Keratinocyte (primary cell): Measurements from ENCODE around the gene TGIF1. TPM values are rescaled to one million over a fixed set of nuclear protein-coding genes. Genes with fewer than 3 reads are reported as not detected.

Source experiments
- DNase-seq: peaks from one replicate; pipeline ENCODE4 v3.0.0-alpha.2; 2011; ENCODE audit warnings: low read depth, missing footprints, low spot score
- FAIRE-seq: peaks from 2 replicates; lab custom pipeline; 2011; peaks lifted over from hg19 to GRCh38; lab: Jason Lieb, UNC
- H2AFZ ChIP-seq: 2 replicates; pipeline ENCODE4 v1.6.0; 2012; ENCODE audit warnings: low read length, control low read depth, inconsistent platforms; ENCODE audit not compliant: control insufficient read depth
- H3K27ac ChIP-seq: 2 replicates; pipeline ENCODE4 v1.5.1; 2011; ENCODE audit warnings: low read length; ENCODE audit not compliant: control insufficient read depth, insufficient read depth
- H3K27me3 ChIP-seq: 3 replicates; pipeline ENCODE4 v1.6.0; 2011; ENCODE audit warnings: low read length; ENCODE audit not compliant: control insufficient read depth, insufficient read depth; ENCODE audit errors: extremely low read depth
- H3K36me3 ChIP-seq, 2 experiments: 2 replicates in 1 of 2; 3 replicates in 1 of 2; pipeline ENCODE4 v1.5.1; 2011; ENCODE audit warnings: low read length in 2 of 2, mild to moderate bottlenecking in 1 of 2; ENCODE audit not compliant: control insufficient read depth in 2 of 2, insufficient read depth in 2 of 2; ENCODE audit errors: extremely low read depth in 1 of 2
- H3K4me1 ChIP-seq: 3 replicates; pipeline ENCODE4 v1.5.1; 2011; ENCODE audit warnings: low read length; ENCODE audit not compliant: control insufficient read depth, insufficient read depth; ENCODE audit errors: extremely low read depth
- H3K4me2 ChIP-seq: 3 replicates; pipeline ENCODE4 v1.6.0; 2011; ENCODE audit warnings: low read depth, low read length; ENCODE audit not compliant: control insufficient read depth, insufficient read depth; ENCODE audit errors: extremely low read depth
- H3K4me3 ChIP-seq, 3 experiments: fragments of 200-600 bp in 1 of 3; sonication (generic) in 1 of 3; 2 replicates in 2 of 3; 3 replicates in 1 of 3; pipeline ENCODE4 v1.5.1; 2011 to 2016; ENCODE audit warnings: low read length in 3 of 3, mild to moderate bottlenecking in 3 of 3, control low read depth in 2 of 3, inconsistent platforms in 1 of 3, low read depth in 1 of 3, mixed read lengths in 1 of 3, mixed run types in 1 of 3, moderate library complexity in 1 of 3; ENCODE audit not compliant: control insufficient read depth in 2 of 3, insufficient read depth in 2 of 3; ENCODE audit errors: extremely low read depth in 1 of 3
- H3K79me2 ChIP-seq: 2 replicates; pipeline ENCODE4 v1.6.0; 2012; ENCODE audit warnings: low read length; ENCODE audit not compliant: control insufficient read depth, insufficient read depth
- H3K9ac ChIP-seq: 3 replicates; pipeline ENCODE4 v1.6.0; 2011; ENCODE audit warnings: low read length; ENCODE audit not compliant: control insufficient read depth, insufficient read depth; ENCODE audit errors: extremely low read depth
- H3K9me1 ChIP-seq: 3 replicates; pipeline ENCODE4 v1.6.0; 2011; ENCODE audit warnings: low read length; ENCODE audit not compliant: control insufficient read depth, insufficient read depth; ENCODE audit errors: extremely low read depth
- H3K9me3 ChIP-seq: 2 replicates; pipeline ENCODE4 v1.5.1; 2012; ENCODE audit warnings: low read depth, low read length; ENCODE audit not compliant: control insufficient read depth
- H4K20me1 ChIP-seq: 3 replicates; pipeline ENCODE4 v1.6.0; 2011; ENCODE audit warnings: low read length; ENCODE audit not compliant: control insufficient read depth, insufficient read depth; ENCODE audit errors: extremely low read depth
- EZH2 ChIP-seq: IDR thresholded peaks from one replicate; pipeline ENCODE4 v1.6.1; 2012; ENCODE audit warnings: inconsistent platforms, mild to moderate bottlenecking, low read length, moderate library complexity
- dilution Hi-C: fragments of 300-500 bp; cut with MboI; formaldehyde crosslinking; loops from one replicate; pipeline ENCODE4 v1.7.0; 2020; ENCODE audit warnings: low sequenced_read_pairs; ENCODE audit not compliant: extremely low pct_ligation_motif_present
- polyA plus RNA-seq, 5 experiments: library from polyadenylated mRNA; depleted of rRNA in 3 of 5; stranded (reverse) in 3 of 5; stranded (forward) in 1 of 5; unstranded in 1 of 5; fragments of >200 nt; gene quantifications; 1 replicate in 1 of 5; 2 replicates in 3 of 5; 3 replicates in 1 of 5; pipeline versions ENCODE4 v1.2.1 to v1.2.3, GENCODE V29; 2011 to 2012; ENCODE audit warnings: missing spikeins in 2 of 5, low read depth in 1 of 5, low replicate concordance in 1 of 5
- TF ChIP-seq, protein P1 (sequence below), 3 experiments: IDR thresholded peaks in 1 of 3; conservative IDR thresholded peaks in 1 of 3; optimal IDR thresholded peaks in 1 of 3; 2 replicates in 2 of 3; 3 replicates in 1 of 3; pipeline versions ENCODE3 to v1.5.1; 2011; ENCODE audit warnings: low read length in 3 of 3, mild to moderate bottlenecking in 3 of 3, moderate library complexity in 2 of 3, control low read depth in 1 of 3, inconsistent platforms in 1 of 3; ENCODE audit not compliant: insufficient read depth in 2 of 3; ENCODE audit errors: extremely low read depth in 1 of 3

Gene TGIF1
- polyA plus RNA-seq, 1 donor (not counting 4 experiments of a cell fraction or from before 2014, with no cell fraction given), result 115 TPM

DNA sequence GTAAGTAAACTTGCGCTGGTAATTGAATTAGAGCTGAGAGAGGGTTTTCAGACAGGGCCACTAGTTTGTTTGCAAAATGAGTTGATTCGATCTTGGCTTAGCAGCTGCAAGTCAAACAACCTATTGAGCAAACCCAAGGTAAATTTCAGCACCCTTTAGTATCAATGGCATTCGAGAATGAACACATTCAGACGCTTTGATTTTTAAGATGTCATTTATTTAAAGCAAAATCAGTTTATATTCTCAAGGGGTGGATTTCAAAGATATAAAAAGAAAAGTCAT lies 44.2 kb downstream of the TGIF1 start:
- dilution Hi-C loops, result no loop called here
- TF ChIP-seq, protein P1, sequence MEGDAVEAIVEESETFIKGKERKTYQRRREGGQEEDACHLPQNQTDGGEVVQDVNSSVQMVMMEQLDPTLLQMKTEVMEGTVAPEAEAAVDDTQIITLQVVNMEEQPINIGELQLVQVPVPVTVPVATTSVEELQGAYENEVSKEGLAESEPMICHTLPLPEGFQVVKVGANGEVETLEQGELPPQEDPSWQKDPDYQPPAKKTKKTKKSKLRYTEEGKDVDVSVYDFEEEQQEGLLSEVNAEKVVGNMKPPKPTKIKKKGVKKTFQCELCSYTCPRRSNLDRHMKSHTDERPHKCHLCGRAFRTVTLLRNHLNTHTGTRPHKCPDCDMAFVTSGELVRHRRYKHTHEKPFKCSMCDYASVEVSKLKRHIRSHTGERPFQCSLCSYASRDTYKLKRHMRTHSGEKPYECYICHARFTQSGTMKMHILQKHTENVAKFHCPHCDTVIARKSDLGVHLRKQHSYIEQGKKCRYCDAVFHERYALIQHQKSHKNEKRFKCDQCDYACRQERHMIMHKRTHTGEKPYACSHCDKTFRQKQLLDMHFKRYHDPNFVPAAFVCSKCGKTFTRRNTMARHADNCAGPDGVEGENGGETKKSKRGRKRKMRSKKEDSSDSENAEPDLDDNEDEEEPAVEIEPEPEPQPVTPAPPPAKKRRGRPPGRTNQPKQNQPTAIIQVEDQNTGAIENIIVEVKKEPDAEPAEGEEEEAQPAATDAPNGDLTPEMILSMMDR (optimal IDR thresholded peaks at IDR 0.05 in 1 of 3, IDR thresholded peaks at IDR 0.05 in 1 of 3, conservative IDR thresholded peaks at IDR 0.05 in 1 of 3; ENCODE audit: extremely low read depth in 1 of 3, insufficient read depth in 2 of 3, low read length in 3 of 3), result no peak
- no peak for TF ChIP-seq EZH2
- FAIRE-seq, result no peak
- no peak overlapping the region for H3K4me2 ChIP-seq
- H3K4me1 ChIP-seq, result no peaks in the 10 kb centered on the region
- no peak overlapping the region for H3K27ac ChIP-seq
- H3K36me3 ChIP-seq, result no peaks in the 10 kb centered on the region
- no peaks in the 10 kb centered on the region for H3K9me3 ChIP-seq
- no peak overlapping the region for H2AFZ ChIP-seq
- no peak for DNase-seq
- no peak overlapping the region for H3K4me3 ChIP-seq
- peaks cover 3% of the 10 kb centered on the region for H3K27me3 ChIP-seq
- no peaks in the 10 kb centered on the region for H3K79me2 ChIP-seq
- H3K9me1 ChIP-seq, result no peaks in the 10 kb centered on the region
- H3K9ac ChIP-seq, result no peak overlapping the region
- no peaks in the 10 kb centered on the region for H4K20me1 ChIP-seq

DNA sequence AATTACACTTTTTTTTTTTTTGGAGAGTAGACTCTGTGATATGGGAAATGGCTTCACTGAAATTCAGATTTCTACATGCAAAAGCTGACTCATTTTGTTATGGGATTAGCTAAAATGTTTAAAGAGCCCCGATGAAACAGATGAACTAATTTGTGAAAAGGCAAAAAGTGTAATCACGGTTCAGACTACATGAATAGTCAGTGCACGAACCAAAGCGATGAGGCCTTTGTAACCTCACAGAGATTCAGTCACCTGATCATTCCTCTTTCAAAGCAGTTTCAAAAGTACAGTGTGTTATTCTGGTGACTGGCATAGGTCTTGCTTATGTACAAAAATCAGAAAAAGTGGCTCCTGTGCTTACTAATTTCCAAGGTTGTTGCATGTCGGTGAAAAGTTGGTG lies 44.6 kb downstream of the TGIF1 start:
- Histone ChIP-seq H3K4me3 (no peak overlapping the region), H3K27ac (no peak overlapping the region), H2AFZ (no peak overlapping the region), H3K36me3 (no peaks in the 10 kb centered on the region), H4K20me1 (no peaks in the 10 kb centered on the region), H3K4me1 (no peaks in the 10 kb centered on the region), H3K9me3 (no peaks in the 10 kb centered on the region), H3K27me3 (peaks cover 3% of the 10 kb centered on the region), H3K79me2 (no peaks in the 10 kb centered on the region), H3K9me1 (no peaks in the 10 kb centered on the region), H3K9ac (no peak overlapping the region), H3K4me2 (no peak overlapping the region)
- FAIRE-seq, result no peak
- DNase-seq, result no peak
- dilution Hi-C loops, result no loop called here
- TF ChIP-seq EZH2, result no peak
- TF ChIP-seq, protein P1 (optimal IDR thresholded peaks at IDR 0.05 in 1 of 3, IDR thresholded peaks at IDR 0.05 in 1 of 3, conservative IDR thresholded peaks at IDR 0.05 in 1 of 3; ENCODE audit: extremely low read depth in 1 of 3, insufficient read depth in 2 of 3, low read length in 3 of 3), result no peak
